HG02642 (cell line): Measurements from ENCODE around the gene LAMA2.

ENCODE experiments used
- ATAC-seq: cut with Tn5 transposase; IDR thresholded peaks from one replicate; pipeline ENCODE4 v1.9.1; 2021; ENCODE audit warnings: mild to moderate bottlenecking; ENCODE audit not compliant: unreplicated experiment, poor library complexity

The LAMA2 gene

DNA sequence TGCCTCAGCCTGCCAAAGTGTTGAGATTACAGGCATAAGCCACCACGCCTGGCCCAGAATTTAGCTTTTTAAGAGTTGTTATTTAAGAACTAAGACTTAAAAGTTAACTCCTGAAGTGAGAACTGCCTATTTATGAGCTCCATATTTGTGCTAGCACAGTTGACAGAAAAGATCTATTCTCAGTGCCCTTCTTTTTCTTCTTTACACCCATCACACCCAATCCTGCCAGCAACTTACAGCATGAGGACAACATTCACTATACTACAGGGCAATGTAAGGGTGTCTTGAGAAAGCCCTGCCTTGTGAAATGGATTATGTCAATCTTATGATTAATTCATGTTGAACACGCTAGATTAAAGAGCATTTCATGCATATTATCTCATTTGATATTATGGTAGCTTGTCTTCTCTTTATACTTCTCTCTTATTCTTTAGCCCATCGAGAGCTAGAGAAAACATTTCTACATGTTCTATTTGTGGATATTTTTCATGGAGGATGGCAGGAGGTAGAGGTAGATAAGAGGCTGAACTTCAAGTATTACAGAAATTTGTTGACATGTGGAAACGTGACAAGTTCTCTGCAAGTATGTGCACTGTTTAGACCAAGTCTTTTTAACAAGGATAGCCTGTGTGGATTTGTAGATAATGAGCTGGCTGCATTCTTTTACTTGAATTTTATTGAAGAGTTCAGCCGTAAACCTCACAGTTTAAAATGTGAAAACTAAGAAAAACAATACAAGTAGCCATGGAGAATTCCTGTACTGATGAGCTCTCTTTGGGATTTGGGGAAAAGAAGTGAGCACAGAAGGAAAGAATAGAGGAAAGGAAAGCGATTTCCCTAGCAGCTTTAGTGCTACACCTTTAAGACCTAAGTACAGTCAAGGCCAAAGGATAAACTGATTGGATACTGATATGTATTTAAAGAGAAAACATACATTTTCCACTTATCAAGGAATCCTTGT lies 614.8 kb downstream of the LAMA2 start:
- ATAC-seq: no peak

- ATAC-seq: no peak
Observed at GRCh38 chr6:129498541-129498940, 615.6 kb downstream of the LAMA2 start.

GRCh38 chr6:129498950-129499842 lies 616.3 kb downstream of the LAMA2 start:
- ATAC-seq: peak; percentile 77

DNA sequence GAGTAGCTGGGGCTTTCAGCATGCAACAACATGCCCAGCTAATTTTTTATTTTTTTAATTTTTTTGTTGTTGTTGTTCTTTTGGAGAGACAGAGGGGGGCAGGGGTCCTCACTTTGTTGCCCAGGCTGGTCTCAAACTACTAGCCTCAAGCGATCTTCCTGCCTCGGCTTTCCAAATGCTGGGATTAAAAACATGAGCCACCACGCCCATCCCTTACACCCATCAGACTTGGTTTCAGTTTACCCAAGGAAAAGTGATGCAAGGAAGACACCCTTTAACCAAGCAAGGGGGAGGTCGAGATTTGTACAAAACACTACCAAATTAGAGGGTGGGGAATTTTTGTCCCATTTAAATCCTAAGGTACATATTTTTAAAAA lies 616.9 kb downstream of the LAMA2 start:
- ATAC-seq: no peak

DNA sequence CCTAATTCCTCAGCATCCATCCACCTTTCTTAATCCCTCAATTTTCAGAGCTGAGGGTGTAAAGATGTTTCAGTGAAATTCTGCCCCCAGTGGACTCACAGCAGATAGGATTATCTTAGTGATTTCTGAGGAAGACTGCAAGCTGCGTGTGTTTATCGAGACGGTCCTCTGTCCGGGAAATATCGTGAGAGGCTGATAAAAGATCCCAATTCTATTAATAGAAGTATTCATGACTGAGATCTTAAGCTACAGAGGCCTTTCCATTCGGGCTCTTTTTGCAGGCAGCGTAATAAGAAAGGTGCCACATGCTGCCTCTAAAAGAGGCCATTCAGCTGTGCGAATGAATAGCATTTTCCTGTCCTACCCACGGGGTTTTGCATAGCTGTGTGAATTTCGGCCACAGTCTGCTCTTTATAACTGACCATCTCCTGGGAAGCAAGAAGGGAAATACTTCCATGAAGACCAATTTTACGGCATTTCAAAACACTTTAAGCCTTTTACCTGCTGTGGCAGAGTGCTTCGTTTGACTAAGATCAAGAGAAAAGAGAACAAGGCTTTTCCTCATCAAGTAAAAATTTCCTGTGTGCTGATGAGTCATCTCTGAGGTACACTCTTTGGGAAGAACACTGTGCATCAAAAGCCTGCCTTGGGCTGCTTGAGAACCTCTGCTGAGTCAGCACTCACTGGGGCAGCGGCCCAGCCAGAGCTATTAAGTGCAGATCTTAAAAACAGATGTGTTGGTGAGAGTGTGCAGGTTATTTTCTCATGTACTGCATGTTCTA lies 618.2 kb downstream of the LAMA2 start:
- ATAC-seq: no peak

- no peak for ATAC-seq
Observed at GRCh38 chr6:129501740-129502660, 619.1 kb downstream of the LAMA2 start.

- ATAC-seq: no peak
Observed at GRCh38 chr6:129504456-129504855, 621.5 kb downstream of the LAMA2 start.

- ATAC-seq: no peak
Observed at GRCh38 chr6:129507059-129507807, 624.3 kb downstream of the LAMA2 start.

- ATAC-seq: no peak
Observed at GRCh38 chr6:129507846-129508245, 624.9 kb downstream of the LAMA2 start.

DNA sequence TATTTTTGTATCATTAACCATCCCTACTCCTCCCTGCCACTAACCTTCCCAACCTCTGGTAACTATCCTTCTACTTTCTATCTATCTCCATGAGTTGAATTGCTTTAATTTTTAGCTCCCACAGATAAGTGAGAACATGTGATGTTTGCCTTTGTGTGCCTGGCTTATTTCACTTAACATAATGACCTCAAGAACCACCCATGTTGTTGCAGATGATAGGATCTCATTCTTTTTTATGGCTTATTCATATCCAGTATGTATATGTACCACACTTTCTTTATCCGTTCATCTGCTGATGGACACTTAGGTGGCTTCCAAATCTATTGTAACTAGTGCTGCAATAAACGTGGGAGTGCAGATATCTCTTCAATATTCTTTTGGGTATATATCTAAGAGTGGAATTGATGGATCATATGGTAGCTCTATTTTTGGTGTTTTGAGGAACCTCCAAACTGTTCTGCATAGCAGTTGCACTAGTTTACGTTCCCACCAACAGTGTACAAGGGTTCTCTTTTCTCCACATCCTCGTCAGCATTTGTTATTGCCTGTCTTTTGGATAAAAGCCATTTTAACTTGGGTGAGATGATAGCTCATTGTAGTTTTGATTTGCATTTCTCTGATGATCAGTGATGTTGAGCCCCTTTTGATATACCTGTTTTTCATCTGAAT lies 625.7 kb downstream of the LAMA2 start:
- no peak for ATAC-seq

DNA sequence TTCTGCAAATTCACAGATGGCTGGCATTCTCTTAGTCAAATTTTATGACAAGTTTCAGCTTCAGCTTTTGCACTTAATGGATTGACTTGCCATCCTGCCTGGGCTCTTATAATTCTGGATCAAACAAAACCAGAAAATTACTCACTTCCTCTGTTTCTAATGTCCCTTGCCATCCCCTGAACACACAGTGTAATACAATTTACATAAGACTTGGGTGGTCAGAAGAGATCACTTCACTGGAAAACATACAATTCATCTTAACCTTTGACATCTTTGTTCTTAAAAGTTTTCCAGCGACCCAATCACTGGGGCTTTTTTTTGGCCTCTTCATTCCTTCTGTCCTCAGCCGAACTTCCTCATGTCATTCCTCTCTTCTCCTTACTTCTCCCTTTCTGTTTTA lies 628.0 kb downstream of the LAMA2 start:
- ATAC-seq: no peak

DNA sequence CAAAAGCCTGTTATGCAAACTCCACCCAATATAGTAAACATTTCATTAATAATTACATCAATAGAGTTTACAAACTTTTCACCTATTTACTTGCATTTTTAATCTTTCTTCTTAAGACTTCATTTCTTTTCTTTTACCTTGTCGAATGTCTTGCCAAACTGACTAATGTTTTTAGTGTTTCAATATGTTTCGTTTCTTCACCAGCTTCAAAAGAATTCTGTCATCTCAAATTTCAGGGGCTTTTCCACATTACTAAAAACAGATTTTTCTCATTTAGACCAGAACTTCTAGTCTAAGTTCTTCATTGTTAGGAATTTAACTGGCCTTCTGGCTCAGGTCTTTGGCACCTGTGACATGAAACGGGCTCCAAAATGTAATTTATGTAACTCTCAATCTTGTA lies 630.5 kb downstream of the LAMA2 start:
- ATAC-seq: no peak

- ATAC-seq: no peak
Observed at GRCh38 chr6:129515004-129515403, 632.1 kb downstream of the LAMA2 start.

DNA sequence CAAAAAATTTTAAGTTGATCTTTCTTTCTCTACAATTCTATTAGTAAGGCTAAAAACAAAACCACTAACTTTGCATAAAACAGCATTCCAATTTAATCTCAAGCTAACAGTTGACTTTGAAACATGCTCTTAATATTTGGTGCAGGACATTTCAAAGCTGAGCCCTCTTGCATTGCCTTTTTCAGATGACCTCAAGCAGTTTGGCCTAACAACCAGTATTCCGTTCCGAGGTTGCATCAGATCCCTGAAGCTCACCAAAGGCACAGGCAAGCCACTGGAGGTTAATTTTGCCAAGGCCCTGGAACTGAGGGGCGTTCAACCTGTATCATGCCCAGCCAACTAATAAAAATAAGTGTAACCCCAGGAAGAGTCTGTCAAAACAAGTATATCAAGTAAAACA lies 633.1 kb downstream of the LAMA2 start:
- no peak for ATAC-seq

GRCh38 chr6:129516787-129517186 lies 633.8 kb downstream of the LAMA2 start:
- ATAC-seq: no peak

DNA sequence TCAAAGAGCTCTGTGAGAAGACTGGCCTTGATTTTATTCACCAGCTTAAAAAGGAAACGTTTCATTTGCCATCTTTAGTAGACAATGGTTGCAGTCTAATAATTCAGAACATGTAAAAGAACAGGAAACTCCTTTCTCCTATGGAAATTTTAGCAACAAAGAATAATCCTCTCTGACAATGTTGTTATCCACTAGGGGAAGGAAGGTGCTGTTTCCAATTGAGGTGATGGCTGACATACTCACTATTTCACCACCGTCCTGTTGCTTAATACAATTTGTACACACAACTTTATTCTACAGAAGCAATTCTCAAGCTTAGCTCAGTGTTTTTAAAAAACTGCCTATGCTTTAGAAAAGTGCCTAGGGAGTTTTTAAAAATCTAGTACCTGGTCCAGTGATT lies 634.4 kb downstream of the LAMA2 start:
- no peak for ATAC-seq

GRCh38 chr6:129519750-129520149 lies 636.8 kb downstream of the LAMA2 start:
- no peak for ATAC-seq

GRCh38 chr6:129521946-129522345 lies 639.0 kb downstream of the LAMA2 start:
- ATAC-seq: no peak
